Stimulated activated naive CD8-positive, alpha-beta T cell treated with anti-CD3 and anti-CD28 coated beads, Interleukin-15, amount 100 ng/mL, for 72 hours (primary cell): Measurements from ENCODE around the gene HRG.
A peak's percentile ranks its signal among the peaks of the same experiment; 100 is the strongest.
"Not testable (repeated sequence)": the region's sequence is repeated elsewhere in the genome, so short reads cannot be mapped to it uniquely, and the experiment has no call there.

Experiments
- ATAC-seq: fragments of 150-1000 bp; cut with Tn5 transposase; 2 replicates; pipeline ENCODE4 v1.10.0; 2021; ENCODE audit warnings: mild to moderate bottlenecking, moderate library complexity
- DNase-seq, 2 donors: peaks; one replicate each; pipeline ENCODE4 v3.0.0; 2021 to 2022
- H3K27ac Mint-ChIP-seq, 2 donors: one replicate each; pipeline ENCODE4 v1.8.0; 2022; ENCODE audit warnings: mild to moderate bottlenecking in 2 of 2, mixed read lengths in 2 of 2, moderate library complexity in 2 of 2
- H3K27me3 Mint-ChIP-seq: one replicate; pipeline ENCODE4 v1.8.0; 2022; ENCODE audit warnings: mixed read lengths
- H3K4me1 Mint-ChIP-seq: one replicate; pipeline ENCODE4 v1.8.0; 2022; ENCODE audit warnings: mild to moderate bottlenecking, mixed read lengths
- H3K4me3 Mint-ChIP-seq, 2 donors: one replicate each; pipeline ENCODE4 v1.8.0; 2022; ENCODE audit warnings: mild to moderate bottlenecking in 2 of 2, mixed read lengths in 2 of 2, moderate library complexity in 1 of 2
- H3K9me3 Mint-ChIP-seq, 2 donors: one replicate each; pipeline ENCODE4 v1.8.0; 2022; ENCODE audit warnings: mixed read lengths in 2 of 2

Gene HRG

DNA sequence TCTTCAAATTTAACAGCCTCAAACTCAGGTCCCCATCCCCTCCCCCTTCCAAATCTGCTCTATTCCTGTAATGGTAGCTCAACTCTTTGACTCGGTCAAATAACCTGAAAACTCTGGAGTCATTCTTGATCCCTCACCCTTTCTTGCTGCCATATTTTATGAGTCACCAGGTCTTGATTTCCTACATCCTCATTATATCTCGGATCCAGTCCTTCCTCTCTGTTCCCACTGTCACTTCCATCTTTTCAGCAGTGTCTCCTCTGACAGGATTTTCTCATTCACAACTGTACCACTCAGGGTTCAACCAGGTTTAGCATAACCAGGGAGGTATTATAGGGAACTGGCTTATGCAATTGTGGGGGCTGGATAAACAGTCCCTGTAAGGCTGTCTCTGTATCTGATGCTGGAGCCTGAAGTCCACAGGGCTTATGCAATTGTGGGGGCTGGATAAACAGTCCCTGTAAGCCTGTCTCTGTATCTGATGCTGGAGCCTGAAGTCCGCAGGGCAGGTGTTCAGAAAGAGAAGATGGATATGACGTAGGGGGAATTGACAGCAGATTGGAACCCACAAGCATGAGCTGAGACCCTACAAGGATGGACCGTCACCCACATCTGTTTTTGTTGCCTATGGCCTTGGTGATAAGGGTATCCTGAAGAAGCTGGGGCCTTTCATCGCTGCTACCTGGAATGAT is 34.7 kb upstream of the HRG start:
- H3K4me1 Mint-ChIP-seq: no peaks in the 10 kb centered on the region
- DNase-seq: no peak
- no peaks in the 10 kb centered on the region for H3K27me3 Mint-ChIP-seq
- H3K4me3 Mint-ChIP-seq: no peak overlapping the region
- H3K27ac Mint-ChIP-seq: no peak overlapping the region
- no peaks in the 10 kb centered on the region for H3K9me3 Mint-ChIP-seq
- no peak for ATAC-seq

DNA sequence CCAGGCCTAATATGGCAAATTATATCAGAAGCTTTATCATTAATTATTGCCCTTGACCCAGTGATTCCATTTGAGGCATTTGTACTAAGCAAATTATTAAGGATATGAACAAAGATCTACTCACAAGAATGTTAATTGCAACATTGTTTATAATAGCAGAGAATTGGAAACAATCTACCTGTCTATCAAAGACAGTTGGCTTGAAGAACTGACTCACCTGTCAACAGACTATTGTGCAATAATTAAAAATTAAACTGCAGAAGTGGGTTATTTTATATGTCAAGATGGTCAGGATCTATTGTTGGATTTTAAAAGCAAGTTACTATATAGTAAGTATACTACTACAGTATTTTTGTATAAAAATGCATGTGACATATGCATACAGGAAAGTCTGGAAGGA is 32.3 kb upstream of the HRG start:
- DNase-seq (no peak), ATAC-seq (no peak)
- Mint-ChIP-seq H3K27me3 (no peaks in the 10 kb centered on the region), H3K4me3 (no peak overlapping the region), H3K27ac (no peak overlapping the region), H3K9me3 (no peaks in the 10 kb centered on the region), H3K4me1 (no peaks in the 10 kb centered on the region)

DNA sequence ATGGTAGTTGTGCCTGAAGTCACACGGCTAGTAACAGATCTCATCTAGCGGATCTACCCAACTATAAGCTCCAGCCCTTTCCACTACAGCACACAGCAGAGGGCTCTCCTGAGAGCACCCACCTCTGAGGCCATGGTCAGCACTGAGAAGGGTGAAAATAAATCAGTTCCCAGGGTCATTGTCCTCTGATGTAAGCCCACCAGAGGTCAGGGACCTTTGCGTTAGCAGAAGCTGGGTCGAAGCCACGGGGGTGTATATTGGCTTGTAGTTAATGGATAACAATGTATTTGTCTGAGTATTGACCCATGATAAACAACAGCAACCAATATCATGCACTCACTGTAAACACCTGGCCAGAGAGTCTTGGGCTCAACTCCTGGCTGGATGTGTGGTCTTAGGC is 31.6 kb upstream of the HRG start:
- H3K4me1 Mint-ChIP-seq, H3K4me3 Mint-ChIP-seq, H3K27me3 Mint-ChIP-seq, H3K9me3 Mint-ChIP-seq, DNase-seq, H3K27ac Mint-ChIP-seq, ATAC-seq: not testable (repeated sequence)

DNA sequence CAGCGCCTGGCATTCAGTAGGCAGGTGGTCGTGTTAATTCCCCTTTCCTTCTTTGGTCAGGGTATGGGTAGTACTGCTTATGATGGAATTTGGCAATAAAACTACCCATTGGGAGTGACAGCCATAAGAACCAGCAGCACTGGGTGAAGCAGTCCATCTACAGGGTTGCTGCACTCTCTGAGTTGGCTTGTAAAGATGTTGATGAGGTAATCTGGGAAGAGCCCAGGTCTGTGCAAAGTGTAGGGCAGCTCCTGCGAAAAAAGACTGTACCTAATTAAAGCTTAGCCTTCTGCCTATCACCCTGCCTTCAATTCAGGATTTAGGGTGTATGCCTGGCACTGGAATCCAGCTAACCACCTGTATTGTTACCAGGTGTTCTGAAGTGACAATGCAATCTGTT is 30.3 kb upstream of the HRG start:
- Mint-ChIP-seq H3K4me1 (peaks cover 3% of the 10 kb centered on the region), H3K4me3 (no peak overlapping the region), H3K27me3 (peaks cover 4% of the 10 kb centered on the region), H3K9me3 (no peaks in the 10 kb centered on the region), H3K27ac (no peak overlapping the region)
- no peak for ATAC-seq
- no peak for DNase-seq

DNA sequence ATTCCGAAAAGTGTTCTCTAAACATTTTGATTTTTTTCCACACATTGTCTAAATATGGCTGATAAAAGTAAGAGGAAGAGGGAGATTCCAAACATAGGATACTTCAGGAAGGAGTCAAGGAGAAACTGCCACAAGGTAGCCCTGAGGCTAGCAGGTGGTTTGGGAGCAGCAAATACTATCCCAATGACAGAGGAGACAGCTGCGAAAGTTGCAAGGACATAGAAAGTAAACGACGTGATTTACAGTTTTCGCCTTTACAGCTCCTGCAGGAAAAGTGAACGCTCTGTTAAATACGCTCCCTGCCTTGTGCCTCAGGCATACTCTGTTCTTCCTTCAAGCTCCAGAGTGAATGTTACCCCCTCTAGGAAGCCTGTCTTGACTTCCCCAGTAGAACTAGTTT is 29.3 kb upstream of the HRG start:
- Mint-ChIP-seq H3K4me1 (peaks cover 13% of the 10 kb centered on the region), H3K9me3 (no peaks in the 10 kb centered on the region), H3K27me3 (peaks cover 8% of the 10 kb centered on the region), H3K27ac (no peak overlapping the region), H3K4me3 (no peak overlapping the region)
- ATAC-seq (no peak), DNase-seq (no peak)

DNA sequence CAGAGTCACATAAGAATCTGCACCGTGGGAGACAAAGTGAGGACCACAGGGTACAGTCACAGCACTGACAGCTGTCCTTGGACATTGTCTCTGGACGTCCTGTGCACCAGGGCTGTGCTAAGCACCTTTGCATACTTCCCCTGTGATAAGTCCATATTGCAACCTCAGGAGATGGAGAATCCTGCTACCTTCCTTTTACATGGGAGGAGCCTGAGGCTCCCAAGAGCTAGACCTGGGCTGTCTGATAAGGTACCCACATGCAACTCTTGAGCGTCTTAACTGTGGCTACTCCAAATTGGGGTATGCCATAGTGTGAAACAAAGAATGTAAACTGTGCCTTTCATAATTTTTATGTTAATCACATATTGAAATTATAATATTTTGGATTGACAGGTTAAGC is 28.1 kb upstream of the HRG start:
- ATAC-seq (no peak), DNase-seq (no peak)
- no peak overlapping the region for H3K27ac Mint-ChIP-seq
- no peaks in the 10 kb centered on the region for H3K9me3 Mint-ChIP-seq
- peaks cover 24% of the 10 kb centered on the region for H3K4me1 Mint-ChIP-seq
- H3K27me3 Mint-ChIP-seq: peaks cover 8% of the 10 kb centered on the region
- H3K4me3 Mint-ChIP-seq: no peak overlapping the region

DNA sequence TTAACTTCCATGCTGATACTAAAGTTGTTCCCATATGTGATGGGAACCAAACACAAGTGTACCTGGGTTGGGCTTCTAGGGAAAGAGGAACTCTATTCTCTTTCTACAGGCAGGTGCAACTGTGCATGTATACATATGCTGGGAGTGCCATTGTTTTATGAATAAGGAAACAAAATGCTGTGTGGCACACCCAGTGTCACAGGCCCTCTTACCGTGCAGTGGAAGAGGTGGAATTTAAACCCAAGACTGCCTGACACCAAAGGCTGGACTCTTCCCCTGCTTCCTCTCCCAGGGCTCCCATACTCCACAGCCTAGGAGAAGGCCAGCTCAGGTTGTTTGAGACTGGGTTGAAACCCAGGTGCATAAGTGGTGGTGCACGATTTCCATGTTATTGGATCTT is 27.6 kb upstream of the HRG start:
- no peak overlapping the region for H3K27ac Mint-ChIP-seq
- ATAC-seq (no peak), DNase-seq (no peak)

DNA sequence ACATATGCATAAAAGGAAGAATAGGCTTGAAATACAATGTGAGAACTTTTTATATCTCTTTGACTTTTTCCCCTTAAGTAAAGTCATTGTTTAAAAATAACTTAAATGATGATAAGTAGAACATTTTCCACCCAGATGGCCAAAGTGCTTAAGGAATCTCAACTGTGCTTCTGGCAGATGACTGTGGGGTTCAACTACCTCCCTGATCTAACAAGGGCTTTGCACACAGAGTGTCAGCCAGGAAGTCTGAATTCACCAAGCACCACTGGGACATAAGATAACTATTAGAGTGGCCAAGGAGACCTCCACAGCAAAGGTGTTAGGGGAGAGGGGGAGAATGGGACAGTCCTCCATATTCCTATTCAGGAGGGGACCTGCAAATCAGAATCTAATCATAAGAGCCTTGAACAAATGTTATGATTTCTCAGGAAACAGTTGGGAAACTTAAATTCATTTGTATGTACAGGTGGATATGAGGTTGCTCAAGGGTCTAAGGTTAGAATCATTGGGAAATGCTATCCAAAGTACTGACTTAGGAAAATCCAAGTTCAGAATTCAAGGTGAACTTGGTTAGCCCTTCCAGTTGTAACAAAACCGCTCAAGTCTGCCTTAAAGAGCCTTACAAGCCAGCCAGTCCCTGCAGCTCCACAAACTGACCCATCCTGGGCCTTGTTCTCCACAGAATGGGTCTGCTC is 25.9 kb upstream of the HRG start, which contains the start of gene FETUB:
Gene FETUB (plus strand): TSS at position 622 of the 695 bp plus-strand sequence. CDS start 62 bp downstream, at position 684.
- Mint-ChIP-seq H3K4me1 (peaks cover 41% of the 10 kb centered on the region), H3K4me3 (no peak within 1 kb of the TSS), H3K27ac (peak within 1 kb of the TSS in 1 of 2 donors; percentile 5), H3K9me3 (no peaks in the 10 kb centered on the region), H3K27me3 (peaks cover 8% of the 10 kb centered on the region)
- ATAC-seq: no peak
- no peak for DNase-seq

More for the DNA sequence above, 27.6 kb upstream of the HRG start:
- peaks cover 8% of the 10 kb centered on the region for H3K27me3 Mint-ChIP-seq
- H3K9me3 Mint-ChIP-seq: no peaks in the 10 kb centered on the region
- peaks cover 30% of the 10 kb centered on the region for H3K4me1 Mint-ChIP-seq
- H3K4me3 Mint-ChIP-seq: no peak overlapping the region

DNA sequence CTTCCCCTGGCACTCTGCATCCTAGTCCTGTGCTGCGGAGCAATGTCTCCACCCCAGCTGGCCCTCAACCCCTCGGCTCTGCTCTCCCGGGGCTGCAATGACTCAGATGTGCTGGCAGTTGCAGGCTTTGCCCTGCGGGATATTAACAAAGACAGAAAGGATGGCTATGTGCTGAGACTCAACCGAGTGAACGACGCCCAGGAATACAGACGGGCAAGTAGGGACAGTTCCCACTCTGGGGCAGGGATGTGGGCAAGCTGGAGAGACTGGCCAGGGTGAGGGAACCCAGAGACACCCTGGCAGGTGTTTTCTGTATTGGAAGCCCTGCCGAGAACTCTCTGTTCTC is 25.4 kb upstream of the HRG start:
- H3K9me3 Mint-ChIP-seq: no peaks in the 10 kb centered on the region
- no peak for ATAC-seq
- no peak overlapping the region for H3K4me3 Mint-ChIP-seq
- peak overlapping the region in 1 of 2 donors; percentile 5 for H3K27ac Mint-ChIP-seq
- peaks cover 8% of the 10 kb centered on the region for H3K27me3 Mint-ChIP-seq
- H3K4me1 Mint-ChIP-seq: peaks cover 41% of the 10 kb centered on the region
- DNase-seq: no peak

DNA sequence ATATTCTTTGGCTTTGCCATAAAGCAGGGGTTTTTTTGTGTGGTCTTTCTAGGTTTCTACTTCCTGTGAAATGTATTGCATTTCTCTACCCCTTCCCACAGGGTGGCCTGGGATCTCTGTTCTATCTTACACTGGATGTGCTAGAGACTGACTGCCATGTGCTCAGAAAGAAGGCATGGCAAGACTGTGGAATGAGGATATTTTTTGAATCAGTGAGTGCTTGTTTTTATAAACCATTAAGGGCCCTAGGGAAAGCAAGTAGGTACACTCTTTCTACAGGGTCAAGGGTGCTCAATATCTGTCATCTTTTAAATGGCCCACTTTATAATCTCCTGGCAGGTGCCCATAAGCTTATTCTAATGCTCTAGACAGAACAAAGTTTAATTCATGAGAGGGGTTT is 24.9 kb upstream of the HRG start:
- peaks cover 8% of the 10 kb centered on the region for H3K27me3 Mint-ChIP-seq
- ATAC-seq: no peak

DNA sequence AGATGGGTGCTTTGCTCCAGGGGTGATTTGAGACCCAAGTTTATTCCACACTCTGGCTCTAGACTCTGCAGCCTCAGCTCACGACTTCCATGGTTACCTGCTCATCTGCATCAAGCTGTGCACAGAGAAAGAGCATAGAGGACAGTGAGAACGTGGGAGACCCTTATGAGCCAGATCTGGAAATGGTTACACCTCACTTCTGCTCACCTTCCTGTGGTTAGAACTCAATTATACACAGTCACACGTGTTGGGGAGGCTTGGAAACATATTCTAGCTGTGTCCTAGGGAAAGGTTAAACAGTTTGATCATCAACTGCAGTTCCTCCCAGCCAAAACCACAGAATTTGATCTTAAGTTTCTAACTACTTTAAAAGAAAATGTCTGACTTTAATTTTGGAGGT is 23.8 kb upstream of the HRG start:
- peaks cover 41% of the 10 kb centered on the region for H3K4me1 Mint-ChIP-seq
- ATAC-seq (no peak), DNase-seq (no peak)
- H3K27ac Mint-ChIP-seq: no peak overlapping the region
- H3K27me3 Mint-ChIP-seq: peaks cover 8% of the 10 kb centered on the region
- peak overlapping the region in 1 of 2 donors; percentile 29 for H3K4me3 Mint-ChIP-seq
- no peaks in the 10 kb centered on the region for H3K9me3 Mint-ChIP-seq

More for the DNA sequence above, 24.9 kb upstream of the HRG start:
- Mint-ChIP-seq H3K4me3 (no peak overlapping the region), H3K4me1 (peaks cover 41% of the 10 kb centered on the region), H3K27ac (no peak overlapping the region), H3K9me3 (no peaks in the 10 kb centered on the region)
- no peak for DNase-seq

DNA sequence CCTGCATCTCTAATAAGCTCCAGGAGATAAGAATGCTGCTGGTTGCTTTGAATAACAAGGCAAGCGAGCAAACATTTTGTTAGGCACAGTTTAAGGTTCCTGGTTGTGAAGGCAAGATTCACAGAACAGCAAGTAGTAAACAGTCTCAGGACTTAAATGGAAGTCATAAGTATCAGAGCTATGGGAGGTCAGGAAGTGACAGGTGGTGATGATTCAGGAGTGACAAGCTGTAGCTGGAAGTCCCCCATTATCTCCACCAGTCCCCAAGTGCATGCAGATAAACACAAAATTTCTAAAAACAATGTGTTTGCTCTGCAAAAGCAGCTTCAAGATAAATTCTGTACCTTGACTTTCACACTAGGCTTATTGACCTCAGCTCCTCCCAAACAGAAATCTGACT is 22.3 kb upstream of the HRG start:
- H3K27ac Mint-ChIP-seq: no peak overlapping the region
- ATAC-seq: peak; percentile 91
- peaks cover 41% of the 10 kb centered on the region for H3K4me1 Mint-ChIP-seq

DNA sequence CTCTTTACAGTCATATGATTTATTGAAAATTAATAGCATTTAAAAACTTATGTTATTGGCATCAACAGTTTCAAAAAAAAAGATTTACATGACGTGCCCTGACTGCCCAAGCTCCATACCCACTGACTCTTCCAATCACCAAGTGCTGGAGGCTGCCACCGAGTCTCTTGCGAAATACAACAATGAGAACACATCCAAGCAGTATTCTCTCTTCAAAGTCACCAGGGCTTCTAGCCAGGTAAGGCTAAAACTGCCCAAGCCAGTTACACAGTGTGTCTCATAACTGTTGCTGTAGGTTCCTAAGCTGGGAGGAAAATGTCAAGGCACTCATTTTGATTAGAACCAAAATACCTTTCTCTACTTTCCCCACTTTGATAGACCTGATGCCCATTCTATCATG is 21.1 kb upstream of the HRG start:
- Mint-ChIP-seq H3K4me1 (peaks cover 43% of the 10 kb centered on the region), H3K27ac (no peak overlapping the region), H3K27me3 (peaks cover 8% of the 10 kb centered on the region), H3K4me3 (no peak overlapping the region), H3K9me3 (no peaks in the 10 kb centered on the region)
- DNase-seq (no peak), ATAC-seq (no peak)

More for the DNA sequence above, 22.3 kb upstream of the HRG start:
- no peaks in the 10 kb centered on the region for H3K9me3 Mint-ChIP-seq
- peaks cover 8% of the 10 kb centered on the region for H3K27me3 Mint-ChIP-seq
- no peak for DNase-seq
- H3K4me3 Mint-ChIP-seq: peak overlapping the region in 1 of 2 donors; percentile 24

DNA sequence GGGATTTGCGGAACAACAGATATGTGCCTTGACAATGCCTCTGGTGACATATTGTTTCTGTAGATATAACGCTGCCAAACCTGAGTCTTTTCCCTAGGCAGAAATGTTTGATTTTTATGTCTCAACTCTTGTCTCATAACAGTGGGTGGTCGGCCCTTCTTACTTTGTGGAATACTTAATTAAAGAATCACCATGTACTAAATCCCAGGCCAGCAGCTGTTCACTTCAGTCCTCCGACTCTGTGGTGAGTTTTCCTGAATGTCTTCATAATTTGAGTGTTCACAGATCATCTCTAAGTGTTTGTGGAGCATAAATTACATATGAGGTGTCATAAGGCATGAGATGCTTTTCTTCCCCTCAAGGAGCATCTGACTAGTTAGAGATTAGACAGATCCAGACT is 19.7 kb upstream of the HRG start:
- no peak overlapping the region for H3K4me3 Mint-ChIP-seq
- DNase-seq (no peak), ATAC-seq (no peak)
- no peak overlapping the region for H3K27ac Mint-ChIP-seq
- H3K27me3 Mint-ChIP-seq: no peaks in the 10 kb centered on the region
- peaks cover 37% of the 10 kb centered on the region for H3K4me1 Mint-ChIP-seq
- H3K9me3 Mint-ChIP-seq: no peaks in the 10 kb centered on the region

DNA sequence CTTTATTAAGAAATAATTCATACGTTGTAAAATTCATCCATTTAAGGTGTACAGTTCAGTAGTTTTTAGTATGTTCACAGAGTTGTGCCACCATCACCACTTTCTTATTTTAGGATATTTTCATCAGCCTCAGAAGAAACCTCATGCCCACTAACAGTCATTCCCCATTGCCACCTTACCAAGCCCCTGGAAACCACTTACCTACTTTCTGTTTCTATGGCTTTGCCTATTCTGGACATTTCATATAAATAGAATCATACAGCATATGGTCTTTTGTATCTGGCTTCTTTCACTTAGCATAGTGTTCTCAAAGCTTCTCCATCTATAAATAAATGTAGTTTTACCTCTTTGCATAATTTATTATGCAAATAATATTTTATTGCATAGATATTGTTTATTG is 19.0 kb upstream of the HRG start:
- H3K27ac Mint-ChIP-seq: no peak overlapping the region
- H3K4me1 Mint-ChIP-seq: peaks cover 30% of the 10 kb centered on the region
- no peak overlapping the region for H3K4me3 Mint-ChIP-seq
- DNase-seq (no peak), ATAC-seq (peak; percentile 53)
- H3K9me3 Mint-ChIP-seq: no peaks in the 10 kb centered on the region
- no peaks in the 10 kb centered on the region for H3K27me3 Mint-ChIP-seq

DNA sequence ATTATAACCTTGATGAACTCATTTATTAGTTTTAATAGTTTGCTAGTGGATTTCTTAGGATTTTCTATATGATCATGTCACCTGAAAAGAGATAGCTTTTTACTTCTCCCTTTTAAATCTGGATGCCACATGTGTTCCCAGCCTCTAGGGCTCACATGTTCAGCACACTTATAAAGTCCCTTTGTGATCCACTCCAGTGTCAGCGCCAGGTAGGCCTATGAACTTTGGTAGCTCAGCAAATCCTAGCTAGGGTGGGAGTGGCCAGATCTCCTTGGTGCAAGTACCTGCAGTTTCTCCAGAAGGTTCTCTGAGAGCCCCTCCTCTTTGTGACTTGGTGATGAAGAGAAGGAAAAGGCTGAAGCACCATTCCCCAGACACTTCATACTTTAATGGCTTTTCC is 17.0 kb upstream of the HRG start:
- H3K4me3 Mint-ChIP-seq: no peak overlapping the region
- H3K4me1 Mint-ChIP-seq: peaks cover 10% of the 10 kb centered on the region
- H3K27me3 Mint-ChIP-seq: peaks cover 7% of the 10 kb centered on the region
- H3K27ac Mint-ChIP-seq: no peak overlapping the region
- ATAC-seq (no peak), DNase-seq (no peak)
- H3K9me3 Mint-ChIP-seq: no peaks in the 10 kb centered on the region
